Smooth muscle cell (in vitro differentiated cells): Measurements from ENCODE around the gene TOMM7. TPM values are rescaled to one million over a fixed set of nuclear protein-coding genes. Genes with fewer than 3 reads are reported as not detected.
"Not testable (repeated sequence)": the region's sequence is repeated elsewhere in the genome, so short reads cannot be mapped to it uniquely, and the experiment has no call there.

Experiments
- DNase-seq: peaks from one replicate; lab custom pipeline; 2025; ENCODE audit not compliant: unreplicated experiment; lab: John Stamatoyannopoulos, UW
- H2AFZ ChIP-seq: fragments of 200-600 bp; sonication (generic); 2 replicates; pipeline ENCODE4 v1.6.0; 2016; ENCODE audit warnings: antibody characterized with exemption, low read depth, mild to moderate bottlenecking
- H3F3A ChIP-seq: fragments of 200-600 bp; sonication (generic); 2 replicates; pipeline ENCODE4 v1.6.0; 2017; ENCODE audit warnings: antibody characterized with exemption, low read depth
- H3K27ac ChIP-seq: fragments of 200-600 bp; sonication (generic); 2 replicates; pipeline ENCODE4 v1.5.1; 2016; ENCODE audit warnings: low read depth, mild to moderate bottlenecking
- H3K27me3 ChIP-seq: fragments of 200-600 bp; sonication (generic); 2 replicates; pipeline ENCODE4 v1.6.1; 2016; ENCODE audit warnings: low read depth, mild to moderate bottlenecking
- H3K36me3 ChIP-seq: fragments of 200-600 bp; sonication (generic); 2 replicates; pipeline ENCODE4 v1.5.1; 2016; ENCODE audit warnings: low read depth
- H3K4me1 ChIP-seq: fragments of 200-600 bp; sonication (generic); 2 replicates; pipeline ENCODE4 v1.5.1; 2016; ENCODE audit warnings: low read depth
- H3K4me2 ChIP-seq: fragments of 200-600 bp; sonication (generic); 2 replicates; pipeline ENCODE4 v1.6.0; 2016; ENCODE audit warnings: mild to moderate bottlenecking
- H3K4me3 ChIP-seq: fragments of 200-600 bp; sonication (generic); 2 replicates; pipeline ENCODE4 v1.5.1; 2016; ENCODE audit warnings: mild to moderate bottlenecking
- H3K79me2 ChIP-seq: fragments of 200-600 bp; sonication (generic); 2 replicates; pipeline ENCODE4 v1.6.0; 2016; ENCODE audit warnings: low read depth, mild to moderate bottlenecking
- H3K9ac ChIP-seq: fragments of 200-600 bp; sonication (generic); 2 replicates; pipeline ENCODE4 v1.6.0; 2016; ENCODE audit warnings: low read depth
- H3K9me3 ChIP-seq: fragments of 200-600 bp; sonication (generic); replicated peaks from 2 replicates; pipeline ENCODE4 v1.5.1; 2016; ENCODE audit warnings: low read depth
- H4K20me1 ChIP-seq: fragments of 200-600 bp; sonication (generic); 2 replicates; pipeline ENCODE4 v1.6.0; 2016; ENCODE audit warnings: low read depth
- WGBS: methylation state at CpG from one replicate; pipeline ENCODE4 v1.1.7; 2016; ENCODE audit warnings: low lambda C conversion rate; 5-methylcytosine and 5-hydroxymethylcytosine counted together
- polyA plus RNA-seq: library from polyadenylated mRNA; unstranded; fragments of >200 nt; fragmentation: Nextera tagmentation; extraction: Ambion mirVana; gene quantifications from 2 replicates; pipeline ENCODE4 v1.2.1, GENCODE V29; 2016
- total RNA-seq: library from RNA; depleted of rRNA; stranded (reverse); fragments of >200 nt; gene quantifications from 2 replicates; pipeline ENCODE4 v1.2.3, GENCODE V29; 2014
- TF ChIP-seq, protein P1 (sequence below): fragments of 200-600 bp; sonication (generic); IDR thresholded peaks from 2 replicates; pipeline ENCODE4 v1.5.1; 2017; ENCODE audit warnings: borderline replicate concordance, mild to moderate bottlenecking, antibody characterized with exemption; ENCODE audit not compliant: insufficient read depth, poor library complexity, severe bottlenecking

Gene TOMM7
- total and polyA plus RNA-seq, 2 experiments from 2014 or later: 202 to 285 TPM

DNA sequence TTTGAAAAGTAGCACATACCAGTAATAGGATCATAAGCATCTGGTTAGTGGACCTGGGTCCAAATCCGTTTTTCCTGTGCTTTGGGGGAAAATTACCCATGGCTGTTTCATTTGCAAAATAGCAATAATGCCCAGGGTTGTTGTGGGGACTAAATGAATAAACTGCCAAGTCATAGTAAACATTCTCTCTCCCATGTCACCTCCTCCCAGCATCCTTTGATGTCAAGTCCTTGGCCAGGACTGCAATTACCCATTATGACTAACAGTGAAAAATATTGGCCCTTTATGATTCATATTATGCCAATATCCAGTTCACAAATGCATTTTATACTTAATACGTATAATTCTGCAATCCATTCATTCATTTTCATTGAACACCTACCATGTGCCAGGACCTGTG, 23.0 kb downstream of the TOMM7 start:
- Histone ChIP-seq H2AFZ (no peak overlapping the region), H3F3A (no peaks in the 10 kb centered on the region), H3K79me2 (no peaks in the 10 kb centered on the region), H3K27ac (no peak overlapping the region), H3K36me3 (no peaks in the 10 kb centered on the region), H3K9me3 (no peaks in the 10 kb centered on the region), H3K27me3 (no peaks in the 10 kb centered on the region), H4K20me1 (no peaks in the 10 kb centered on the region), H3K9ac (no peak overlapping the region), H3K4me2 (no peak overlapping the region), H3K4me3 (no peak overlapping the region), H3K4me1 (no peaks in the 10 kb centered on the region)
- TF ChIP-seq, protein P1, sequence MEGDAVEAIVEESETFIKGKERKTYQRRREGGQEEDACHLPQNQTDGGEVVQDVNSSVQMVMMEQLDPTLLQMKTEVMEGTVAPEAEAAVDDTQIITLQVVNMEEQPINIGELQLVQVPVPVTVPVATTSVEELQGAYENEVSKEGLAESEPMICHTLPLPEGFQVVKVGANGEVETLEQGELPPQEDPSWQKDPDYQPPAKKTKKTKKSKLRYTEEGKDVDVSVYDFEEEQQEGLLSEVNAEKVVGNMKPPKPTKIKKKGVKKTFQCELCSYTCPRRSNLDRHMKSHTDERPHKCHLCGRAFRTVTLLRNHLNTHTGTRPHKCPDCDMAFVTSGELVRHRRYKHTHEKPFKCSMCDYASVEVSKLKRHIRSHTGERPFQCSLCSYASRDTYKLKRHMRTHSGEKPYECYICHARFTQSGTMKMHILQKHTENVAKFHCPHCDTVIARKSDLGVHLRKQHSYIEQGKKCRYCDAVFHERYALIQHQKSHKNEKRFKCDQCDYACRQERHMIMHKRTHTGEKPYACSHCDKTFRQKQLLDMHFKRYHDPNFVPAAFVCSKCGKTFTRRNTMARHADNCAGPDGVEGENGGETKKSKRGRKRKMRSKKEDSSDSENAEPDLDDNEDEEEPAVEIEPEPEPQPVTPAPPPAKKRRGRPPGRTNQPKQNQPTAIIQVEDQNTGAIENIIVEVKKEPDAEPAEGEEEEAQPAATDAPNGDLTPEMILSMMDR: no peak
- 97% methylated on average over 2 of the region's 2 CpGs for WGBS
- DNase-seq: no peak

DNA sequence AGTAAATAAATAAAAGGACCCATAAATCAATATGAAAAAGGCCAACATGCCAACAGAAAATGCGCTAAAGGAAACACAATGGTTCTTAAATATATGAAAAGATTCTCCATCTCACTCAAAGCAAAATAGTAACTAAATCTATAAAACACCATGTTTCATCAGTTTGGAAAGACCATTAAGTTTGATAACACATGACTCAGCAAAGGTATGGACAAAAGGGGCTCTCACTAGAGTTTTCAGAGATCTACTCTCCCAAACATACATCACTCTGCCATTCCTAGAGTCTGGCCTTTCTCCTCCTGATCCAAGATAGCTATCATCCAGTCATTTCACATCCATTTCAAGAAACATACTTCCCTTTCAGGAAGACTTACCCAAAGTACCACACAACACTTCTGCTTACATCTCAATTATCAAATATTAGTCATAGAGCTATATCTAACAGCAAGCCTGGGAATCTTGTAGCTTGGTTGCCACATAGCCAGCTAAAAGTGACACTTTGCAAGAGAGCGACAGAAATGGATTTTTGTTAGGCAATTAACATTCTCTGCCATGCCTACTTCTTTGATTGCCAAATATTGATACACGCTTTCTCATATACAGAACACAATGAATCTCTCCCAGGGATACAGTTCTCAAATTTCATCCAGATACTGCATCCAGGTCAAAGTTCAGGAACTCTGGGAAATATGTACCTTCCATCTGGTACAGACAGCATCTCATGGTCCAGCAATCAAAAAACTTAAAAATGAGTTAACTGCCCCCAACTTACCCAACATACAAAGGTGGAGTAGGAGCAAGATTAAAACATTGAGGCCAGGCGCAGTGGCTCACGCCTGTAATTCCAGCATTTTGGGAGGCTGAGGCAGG, 28.8 kb downstream of the TOMM7 start:
- Histone ChIP-seq H3K4me3 (no peak overlapping the region), H2AFZ (no peak overlapping the region), H3K4me2 (no peak overlapping the region), H3K9ac (no peak overlapping the region), H3K36me3 (no peaks in the 10 kb centered on the region), H3K4me1 (no peaks in the 10 kb centered on the region), H3F3A (no peaks in the 10 kb centered on the region), H3K9me3 (no peaks in the 10 kb centered on the region), H4K20me1 (no peaks in the 10 kb centered on the region), H3K27me3 (no peaks in the 10 kb centered on the region), H3K27ac (no peak overlapping the region), H3K79me2 (no peaks in the 10 kb centered on the region)
- TF ChIP-seq, protein P1: no peak
- WGBS: 97% methylated on average over 5 of the region's 5 CpGs
- no peak for DNase-seq

DNA sequence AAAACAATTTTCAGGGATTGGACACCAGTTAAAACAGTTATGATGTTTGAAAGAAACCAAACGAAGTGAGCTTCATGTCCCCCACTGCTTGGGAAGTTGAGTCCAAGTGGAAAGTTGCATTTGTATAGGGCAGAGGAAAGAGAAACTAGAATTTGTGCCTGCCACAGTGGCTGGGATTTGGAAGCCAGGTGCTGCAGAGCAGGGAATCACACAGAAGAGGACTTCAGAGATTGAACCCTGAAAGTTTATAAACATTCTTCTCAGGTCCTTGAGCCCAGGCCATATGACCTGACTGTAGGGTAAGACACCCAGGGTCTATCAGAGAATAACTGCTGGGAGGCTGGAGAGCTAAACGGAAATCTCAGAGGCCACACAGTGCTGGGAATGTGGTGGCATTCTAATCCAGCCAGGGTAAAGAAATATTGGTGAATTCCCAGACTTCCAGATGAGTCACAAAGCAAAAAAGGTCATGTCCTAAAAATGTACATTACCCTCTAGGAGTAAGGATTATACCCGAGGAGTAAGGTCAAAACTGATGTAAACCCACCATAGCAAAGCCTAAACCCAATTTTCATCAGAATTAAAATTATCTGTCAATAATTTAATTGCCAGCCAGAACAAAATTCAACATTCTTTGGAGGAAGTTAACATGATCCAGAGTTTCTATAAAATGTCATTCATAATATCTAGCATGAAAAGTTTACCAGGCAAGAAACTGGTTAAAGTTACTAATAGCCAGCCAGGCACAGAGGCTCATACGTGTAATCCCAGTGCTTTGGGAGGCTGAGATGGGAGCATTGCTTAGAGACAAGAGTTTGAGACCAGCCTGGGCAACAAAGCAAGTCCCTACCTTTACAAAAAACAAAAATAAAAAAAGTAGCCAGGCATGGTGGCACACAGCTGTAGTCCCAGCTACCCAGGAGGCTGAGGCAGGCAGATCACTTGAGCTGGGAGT, 31.2 kb downstream of the TOMM7 start:
- Histone ChIP-seq H3K36me3 (no peaks in the 10 kb centered on the region), H3K4me2 (peak overlapping the region; percentile 62), H3K27me3 (no peaks in the 10 kb centered on the region), H4K20me1 (no peaks in the 10 kb centered on the region), H3K4me3 (no peak overlapping the region), H3F3A (no peaks in the 10 kb centered on the region), H3K9ac (no peak overlapping the region), H3K9me3 (no peaks in the 10 kb centered on the region), H2AFZ (no peak overlapping the region), H3K79me2 (no peaks in the 10 kb centered on the region), H3K4me1 (no peaks in the 10 kb centered on the region), H3K27ac (peak overlapping the region; percentile 70)
- WGBS: 27% methylated on average over 4 of the region's 4 CpGs
- TF ChIP-seq, protein P1: no peak
- DNase-seq: no peak

DNA sequence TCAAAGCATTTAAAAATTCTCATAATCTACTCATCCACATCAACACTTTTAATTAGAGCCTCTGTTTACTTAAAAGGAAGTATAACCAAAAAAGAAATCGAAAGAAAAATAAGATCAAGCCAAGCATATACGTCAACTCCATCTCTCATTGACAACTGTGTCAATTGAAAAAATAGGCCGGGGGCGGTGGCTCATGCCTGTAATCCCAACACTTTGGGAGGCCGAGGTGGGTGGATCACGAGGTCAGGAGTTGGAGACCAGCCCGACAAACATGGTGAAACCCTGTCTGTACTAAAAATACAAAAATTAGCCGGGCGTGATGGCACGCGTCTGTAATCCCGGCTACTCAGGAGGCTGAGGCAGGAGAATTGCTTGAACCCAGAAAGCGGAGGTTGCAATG, 32.0 kb downstream of the TOMM7 start:
- WGBS: 82% methylated on average over 13 of the region's 13 CpGs
- H3K27ac ChIP-seq: peak overlapping the region; percentile 70
- H3K9ac ChIP-seq, H3K36me3 ChIP-seq, H3K4me1 ChIP-seq, H2AFZ ChIP-seq, H3K4me2 ChIP-seq, H3F3A ChIP-seq, H3K9me3 ChIP-seq, H3K4me3 ChIP-seq, H4K20me1 ChIP-seq, H3K79me2 ChIP-seq, DNase-seq, H3K27me3 ChIP-seq: not testable (repeated sequence)
